Measurements from ENCODE around the gene REM2.

DNA sequence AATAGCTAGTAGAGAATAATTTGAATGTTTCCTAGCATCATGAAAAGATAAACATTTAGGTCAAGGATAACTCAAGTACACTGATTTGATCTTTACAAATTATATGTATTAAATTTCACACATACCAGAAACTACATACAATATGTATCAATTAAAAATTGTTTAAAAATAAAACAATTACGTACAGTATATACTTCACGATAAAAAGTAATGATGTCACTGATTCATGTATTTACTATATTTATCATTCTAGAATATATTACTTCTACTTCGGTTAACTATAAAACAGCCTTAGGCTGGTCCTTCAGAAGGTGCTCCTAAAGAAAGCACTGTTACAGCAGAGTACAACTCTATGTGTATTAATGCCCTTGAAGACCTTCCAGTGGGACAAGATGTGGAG is 24.4 kb downstream of the REM2 start:
- TF ChIP-seq, protein P1, sequence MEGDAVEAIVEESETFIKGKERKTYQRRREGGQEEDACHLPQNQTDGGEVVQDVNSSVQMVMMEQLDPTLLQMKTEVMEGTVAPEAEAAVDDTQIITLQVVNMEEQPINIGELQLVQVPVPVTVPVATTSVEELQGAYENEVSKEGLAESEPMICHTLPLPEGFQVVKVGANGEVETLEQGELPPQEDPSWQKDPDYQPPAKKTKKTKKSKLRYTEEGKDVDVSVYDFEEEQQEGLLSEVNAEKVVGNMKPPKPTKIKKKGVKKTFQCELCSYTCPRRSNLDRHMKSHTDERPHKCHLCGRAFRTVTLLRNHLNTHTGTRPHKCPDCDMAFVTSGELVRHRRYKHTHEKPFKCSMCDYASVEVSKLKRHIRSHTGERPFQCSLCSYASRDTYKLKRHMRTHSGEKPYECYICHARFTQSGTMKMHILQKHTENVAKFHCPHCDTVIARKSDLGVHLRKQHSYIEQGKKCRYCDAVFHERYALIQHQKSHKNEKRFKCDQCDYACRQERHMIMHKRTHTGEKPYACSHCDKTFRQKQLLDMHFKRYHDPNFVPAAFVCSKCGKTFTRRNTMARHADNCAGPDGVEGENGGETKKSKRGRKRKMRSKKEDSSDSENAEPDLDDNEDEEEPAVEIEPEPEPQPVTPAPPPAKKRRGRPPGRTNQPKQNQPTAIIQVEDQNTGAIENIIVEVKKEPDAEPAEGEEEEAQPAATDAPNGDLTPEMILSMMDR (conservative IDR thresholded peaks at IDR 0.05; ENCODE audit: low read depth, low read length): no peak
- no peak for TF ChIP-seq EZH2phosphoT487 (IDR thresholded peaks at IDR 0.05; ENCODE audit: borderline replicate concordance, low read length)
